ENCODE measurements around the gene SNRPE.
A peak's percentile ranks its signal among the peaks of the same experiment; 100 is the strongest.

DNA sequence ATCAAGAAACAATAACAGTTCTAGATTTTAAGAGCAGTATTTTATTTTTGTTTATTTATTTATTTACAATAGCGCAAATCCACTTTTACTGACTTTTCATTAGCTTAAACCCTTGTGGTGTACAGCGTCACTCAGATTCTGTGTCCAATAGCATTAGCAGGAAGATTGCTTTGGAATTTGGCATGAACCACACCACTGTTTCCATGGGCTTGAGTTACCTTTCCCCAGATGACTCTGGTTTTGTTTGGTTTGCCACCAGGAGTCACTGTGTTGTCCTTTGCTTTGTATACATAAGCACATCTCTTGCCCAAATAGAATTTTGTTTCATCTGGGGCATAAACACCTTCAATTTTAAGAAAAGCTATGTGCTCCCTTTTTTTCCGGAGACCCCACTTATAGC is 25.9 kb upstream of the SNRPE start:
- TF ChIP-seq, protein P1, sequence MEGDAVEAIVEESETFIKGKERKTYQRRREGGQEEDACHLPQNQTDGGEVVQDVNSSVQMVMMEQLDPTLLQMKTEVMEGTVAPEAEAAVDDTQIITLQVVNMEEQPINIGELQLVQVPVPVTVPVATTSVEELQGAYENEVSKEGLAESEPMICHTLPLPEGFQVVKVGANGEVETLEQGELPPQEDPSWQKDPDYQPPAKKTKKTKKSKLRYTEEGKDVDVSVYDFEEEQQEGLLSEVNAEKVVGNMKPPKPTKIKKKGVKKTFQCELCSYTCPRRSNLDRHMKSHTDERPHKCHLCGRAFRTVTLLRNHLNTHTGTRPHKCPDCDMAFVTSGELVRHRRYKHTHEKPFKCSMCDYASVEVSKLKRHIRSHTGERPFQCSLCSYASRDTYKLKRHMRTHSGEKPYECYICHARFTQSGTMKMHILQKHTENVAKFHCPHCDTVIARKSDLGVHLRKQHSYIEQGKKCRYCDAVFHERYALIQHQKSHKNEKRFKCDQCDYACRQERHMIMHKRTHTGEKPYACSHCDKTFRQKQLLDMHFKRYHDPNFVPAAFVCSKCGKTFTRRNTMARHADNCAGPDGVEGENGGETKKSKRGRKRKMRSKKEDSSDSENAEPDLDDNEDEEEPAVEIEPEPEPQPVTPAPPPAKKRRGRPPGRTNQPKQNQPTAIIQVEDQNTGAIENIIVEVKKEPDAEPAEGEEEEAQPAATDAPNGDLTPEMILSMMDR (IDR thresholded peaks at IDR 0.05; ENCODE audit: low read length), result peak; percentile 7; the same call in 1 of the 2 replicates
- no peak for TF ChIP-seq EZH2phosphoT487 (IDR thresholded peaks at IDR 0.05; ENCODE audit: low read length)

All from MM.1S (cell line).